HUES64 (cell line): ENCODE results near the gene IPCEF1.
A peak's percentile ranks its signal among the peaks of the same experiment; 100 is the strongest.

Experiments used
- H3K27ac ChIP-seq: 2 replicates; pipeline ENCODE4 v1.7.0; 2013; ENCODE audit warnings: low read depth, low read length, inconsistent platforms
- H3K27me3 ChIP-seq: 2 replicates; pipeline ENCODE4 v1.6.1; 2013; ENCODE audit warnings: mild to moderate bottlenecking, low read length; ENCODE audit not compliant: insufficient read depth
- H3K36me3 ChIP-seq: 2 replicates; pipeline ENCODE4 v1.6.1; 2013; ENCODE audit warnings: mild to moderate bottlenecking, low read length; ENCODE audit not compliant: insufficient read depth
- H3K4me1 ChIP-seq: 2 replicates; pipeline ENCODE4 v1.6.1; 2013; ENCODE audit warnings: mild to moderate bottlenecking, low read length, moderate library complexity; ENCODE audit not compliant: insufficient read depth
- H3K4me3 ChIP-seq: 2 replicates; pipeline ENCODE4 v1.5.1; 2013; ENCODE audit warnings: mild to moderate bottlenecking, low read length, moderate library complexity
- H3K9ac ChIP-seq: 2 replicates; pipeline ENCODE4 v1.6.1; 2013; ENCODE audit warnings: mild to moderate bottlenecking, low read depth, low read length
- H3K9me3 ChIP-seq: 2 replicates; pipeline ENCODE4 v1.6.1; 2013; ENCODE audit warnings: low read depth, low read length; ENCODE audit not compliant: insufficient read depth
- WGBS: fragments of 150-250, 120-280 bp; methylation state at CpG from one replicate; pipeline ENCODE4 v1.1.7; 2013; ENCODE audit warnings: missing lambda C conversion rate; 5-methylcytosine and 5-hydroxymethylcytosine counted together

Gene IPCEF1

GRCh38 chr6:154356113-154356512, 490 bp downstream of the IPCEF1 start:
- WGBS, result 94% methylated on average over 2 of the region's 2 CpGs
- H3K4me1 ChIP-seq, result no peaks in the 10 kb centered on the region

GRCh38 chr6:154354265-154354777, 2.3 kb downstream of the IPCEF1 start:
- Histone ChIP-seq H3K9ac (no peak overlapping the region), H3K27ac (no peak overlapping the region), H3K27me3 (no peaks in the 10 kb centered on the region), H3K4me1 (no peaks in the 10 kb centered on the region), H3K36me3 (no peaks in the 10 kb centered on the region), H3K4me3 (no peak overlapping the region), H3K9me3 (no peaks in the 10 kb centered on the region)
- 93% methylated on average over 8 of the region's 8 CpGs for WGBS

More at GRCh38 chr6:154356113-154356512, 490 bp downstream of the IPCEF1 start:
- H3K9ac ChIP-seq, result no peak overlapping the region
- no peaks in the 10 kb centered on the region for H3K9me3 ChIP-seq
- no peaks in the 10 kb centered on the region for H3K27me3 ChIP-seq
- H3K27ac ChIP-seq, result no peak overlapping the region
- no peaks in the 10 kb centered on the region for H3K36me3 ChIP-seq
- no peak overlapping the region for H3K4me3 ChIP-seq

- no peak overlapping the region for H3K27ac ChIP-seq
- H3K4me3 ChIP-seq, result no peak overlapping the region
- no peaks in the 10 kb centered on the region for H3K9me3 ChIP-seq
- no peaks in the 10 kb centered on the region for H3K36me3 ChIP-seq
- no peaks in the 10 kb centered on the region for H3K27me3 ChIP-seq
- no peak overlapping the region for H3K9ac ChIP-seq
- H3K4me1 ChIP-seq, result no peaks in the 10 kb centered on the region
- no CpG with 5 or more reads among the region's 1 CpG for WGBS
These were observed 3.0 kb downstream of the IPCEF1 start for GRCh38 chr6:154353626-154354025.

GRCh38 chr6:154352898-154353585, 3.6 kb downstream of the IPCEF1 start:
- no peak overlapping the region for H3K4me3 ChIP-seq
- H3K4me1 ChIP-seq, result no peaks in the 10 kb centered on the region
- H3K36me3 ChIP-seq, result no peaks in the 10 kb centered on the region
- H3K9ac ChIP-seq, result no peak overlapping the region
- WGBS, result 96% methylated on average over 14 of the region's 15 CpGs
- H3K27ac ChIP-seq, result no peak overlapping the region
- H3K27me3 ChIP-seq, result no peaks in the 10 kb centered on the region
- H3K9me3 ChIP-seq, result no peaks in the 10 kb centered on the region

GRCh38 chr6:154350293-154350692, 6.3 kb downstream of the IPCEF1 start:
- H3K9ac ChIP-seq, result no peak overlapping the region
- no peaks in the 10 kb centered on the region for H3K9me3 ChIP-seq
- no peaks in the 10 kb centered on the region for H3K27me3 ChIP-seq
- H3K4me3 ChIP-seq, result no peak overlapping the region
- WGBS, result 96% methylated on average over 3 of the region's 3 CpGs
- no peaks in the 10 kb centered on the region for H3K4me1 ChIP-seq
- no peaks in the 10 kb centered on the region for H3K36me3 ChIP-seq
- H3K27ac ChIP-seq, result no peak overlapping the region

- 96% methylated on average over 6 of the region's 6 CpGs for WGBS
These were observed 8.6 kb downstream of the IPCEF1 start for GRCh38 chr6:154347981-154348380.

GRCh38 chr6:154345811-154346210, 10.8 kb downstream of the IPCEF1 start:
- Histone ChIP-seq H3K4me3 (no peak overlapping the region), H3K27ac (no peak overlapping the region), H3K36me3 (no peaks in the 10 kb centered on the region), H3K9me3 (no peaks in the 10 kb centered on the region), H3K9ac (no peak overlapping the region), H3K27me3 (no peaks in the 10 kb centered on the region), H3K4me1 (peaks cover 28% of the 10 kb centered on the region)
- 91% methylated on average over 4 of the region's 4 CpGs for WGBS

More at GRCh38 chr6:154347981-154348380, 8.6 kb downstream of the IPCEF1 start:
- no peak overlapping the region for H3K9ac ChIP-seq
- H3K27ac ChIP-seq, result no peak overlapping the region
- H3K4me3 ChIP-seq, result no peak overlapping the region
- no peaks in the 10 kb centered on the region for H3K27me3 ChIP-seq
- peaks cover 13% of the 10 kb centered on the region; the same call in 1 of the 2 replicates for H3K4me1 ChIP-seq
- H3K36me3 ChIP-seq, result no peaks in the 10 kb centered on the region
- H3K9me3 ChIP-seq, result no peaks in the 10 kb centered on the region

GRCh38 chr6:154343473-154344308, 12.9 kb downstream of the IPCEF1 start:
- Histone ChIP-seq H3K4me1 (peaks cover 28% of the 10 kb centered on the region), H3K36me3 (no peaks in the 10 kb centered on the region), H3K27me3 (no peaks in the 10 kb centered on the region), H3K9ac (peak overlapping the region; percentile 59), H3K9me3 (no peaks in the 10 kb centered on the region), H3K27ac (peak overlapping the region; percentile 75; the same call in 1 of the 2 replicates), H3K4me3 (peak overlapping the region; percentile 32)
- 43% methylated on average over 16 of the region's 16 CpGs for WGBS

GRCh38 chr6:154341871-154342270, 14.7 kb downstream of the IPCEF1 start:
- Histone ChIP-seq H3K27me3 (no peaks in the 10 kb centered on the region), H3K4me3 (no peak overlapping the region), H3K9me3 (no peaks in the 10 kb centered on the region), H3K4me1 (peaks cover 28% of the 10 kb centered on the region), H3K9ac (no peak overlapping the region), H3K27ac (no peak overlapping the region; the same call in 1 of the 2 replicates), H3K36me3 (no peaks in the 10 kb centered on the region)
- 68% methylated on average over 5 of the region's 5 CpGs for WGBS

GRCh38 chr6:154341336-154341735, 15.3 kb downstream of the IPCEF1 start:
- 71% methylated on average over 3 of the region's 4 CpGs for WGBS
- no peak overlapping the region for H3K9ac ChIP-seq
- H3K27me3 ChIP-seq, result no peaks in the 10 kb centered on the region
- peaks cover 28% of the 10 kb centered on the region for H3K4me1 ChIP-seq
- no peaks in the 10 kb centered on the region for H3K36me3 ChIP-seq
- no peak overlapping the region for H3K4me3 ChIP-seq
- no peak overlapping the region; the same call in 1 of the 2 replicates for H3K27ac ChIP-seq
- H3K9me3 ChIP-seq, result no peaks in the 10 kb centered on the region

GRCh38 chr6:154337406-154338005, 19.1 kb downstream of the IPCEF1 start:
- H3K27me3 ChIP-seq, result no peaks in the 10 kb centered on the region
- no peaks in the 10 kb centered on the region for H3K36me3 ChIP-seq
- no peak overlapping the region for H3K4me3 ChIP-seq
- peaks cover 15% of the 10 kb centered on the region; the same call in 1 of the 2 replicates for H3K4me1 ChIP-seq
- no peak overlapping the region for H3K27ac ChIP-seq
- WGBS, result 93% methylated on average over 4 of the region's 4 CpGs
- no peaks in the 10 kb centered on the region for H3K9me3 ChIP-seq
- H3K9ac ChIP-seq, result no peak overlapping the region
